NCI-H2227 (cell line): ENCODE measurements around the gene ZNF648.
"Not testable (repeated sequence)": the region's sequence is repeated elsewhere in the genome, so short reads cannot be mapped to it uniquely, and the experiment has no call there.

Experiments
- DNase-seq: peaks from one replicate; lab custom pipeline; 2025; ENCODE audit not compliant: unreplicated experiment; lab: John Stamatoyannopoulos, UW

Gene ZNF648, protein sequence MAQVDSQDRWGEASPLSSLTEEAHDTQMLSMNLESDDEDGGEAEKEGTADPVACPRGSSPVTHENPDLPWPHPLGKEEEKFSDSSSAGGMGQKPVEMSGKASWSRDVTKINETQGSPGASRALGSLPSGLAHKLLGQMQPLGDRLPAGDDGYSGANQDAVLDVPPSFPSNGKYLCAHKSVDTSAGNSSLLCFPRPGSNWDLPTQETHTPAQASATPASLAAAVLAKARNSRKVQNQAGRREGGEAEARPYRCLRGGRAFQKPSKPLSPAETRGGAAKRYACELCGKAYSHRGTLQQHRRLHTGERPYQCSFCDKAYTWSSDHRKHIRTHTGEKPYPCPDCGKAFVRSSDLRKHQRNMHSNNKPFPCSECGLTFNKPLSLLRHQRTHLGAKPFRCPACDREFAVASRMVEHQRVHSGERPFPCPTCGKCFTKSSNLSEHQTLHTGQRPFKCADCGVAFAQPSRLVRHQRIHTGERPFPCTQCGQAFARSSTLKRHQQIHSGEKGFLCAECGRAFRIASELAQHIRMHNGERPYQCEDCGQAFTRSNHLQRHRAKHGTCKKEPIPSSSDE

DNA sequence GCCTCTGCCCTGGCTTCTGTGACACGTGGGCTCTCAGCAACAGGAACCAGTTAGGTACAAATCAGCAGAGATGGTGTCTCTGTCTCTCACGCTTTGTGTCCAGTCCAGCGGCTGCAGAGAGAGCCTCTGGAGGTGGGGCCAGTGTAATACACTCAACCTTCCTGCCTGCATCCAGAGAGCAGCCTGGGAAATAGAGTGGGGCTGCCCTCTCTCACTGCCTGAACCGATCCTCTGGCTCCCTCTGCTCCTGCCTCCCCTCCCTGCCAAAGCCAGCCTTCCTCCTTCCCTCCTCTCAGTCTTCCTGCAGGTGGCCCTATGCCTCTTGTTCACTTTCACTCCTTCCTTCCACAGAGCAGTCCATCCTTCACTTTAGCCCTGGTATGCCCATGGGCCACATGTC lies at the start of gene ZNF648:
Gene ZNF648, minus strand, starts transcription at position 119 of the 400 bp plus-strand sequence. CDS start 3,702 bp downstream, outside the sequence.
- DNase-seq: no peak

DNA sequence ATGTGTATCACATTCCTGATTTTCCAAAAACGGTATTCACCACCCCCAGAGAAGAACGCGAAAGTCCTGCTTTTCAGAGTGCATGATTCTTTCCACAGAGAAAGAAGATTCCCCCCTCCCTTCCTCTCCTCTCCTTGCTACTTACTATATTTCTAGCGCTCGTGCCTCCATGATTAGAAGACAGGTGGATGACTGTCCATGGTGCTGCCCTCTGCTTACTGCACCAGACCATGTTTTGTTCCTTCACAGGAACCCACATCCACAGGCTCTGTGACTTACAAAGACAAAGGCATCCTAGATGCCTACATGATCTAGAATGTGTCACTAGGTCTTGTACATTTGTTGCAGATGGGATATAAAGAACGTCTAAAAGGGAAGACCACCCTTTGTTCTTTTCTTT lies 49.1 kb upstream of the ZNF648 start:
- no peak for DNase-seq

DNA sequence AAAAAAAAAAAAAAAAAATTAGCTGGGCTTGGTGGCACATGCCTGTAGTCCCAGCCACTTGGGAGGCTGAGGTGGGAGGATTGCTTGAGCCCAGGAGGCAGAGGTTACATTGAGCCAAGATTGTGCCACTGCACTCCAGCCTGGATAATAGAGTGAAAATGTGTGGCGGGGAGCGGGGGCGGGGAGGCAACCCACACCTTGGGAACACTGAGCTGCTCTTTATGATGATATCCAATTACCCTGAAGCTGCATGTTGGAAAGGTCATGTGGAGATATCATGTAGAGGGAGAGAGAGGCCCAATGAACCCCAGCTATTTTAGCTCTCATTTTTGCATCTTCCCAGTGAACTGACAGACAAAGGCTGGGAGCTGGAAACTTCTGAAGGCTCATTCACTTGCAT lies 48.3 kb upstream of the ZNF648 start:
- DNase-seq: no peak

DNA sequence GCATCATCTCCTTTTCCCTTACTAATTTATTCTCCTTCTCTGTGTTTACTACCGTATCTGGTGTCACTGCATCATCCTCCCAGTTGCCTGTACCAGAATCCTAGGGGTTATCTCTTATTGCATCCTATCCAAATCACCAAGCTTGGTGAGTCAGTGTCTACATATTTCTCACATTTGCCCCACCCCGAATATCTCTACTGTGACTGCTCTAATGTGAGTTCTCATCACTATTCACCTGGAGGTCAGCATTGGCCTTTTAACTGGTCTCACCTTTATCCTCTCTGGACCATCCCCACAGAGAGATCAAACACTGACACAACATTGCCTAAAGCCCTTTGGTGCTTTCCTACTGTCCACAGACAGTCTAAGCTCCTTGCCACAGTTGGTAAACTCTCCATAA lies 45.7 kb upstream of the ZNF648 start:
- DNase-seq: no peak

DNA sequence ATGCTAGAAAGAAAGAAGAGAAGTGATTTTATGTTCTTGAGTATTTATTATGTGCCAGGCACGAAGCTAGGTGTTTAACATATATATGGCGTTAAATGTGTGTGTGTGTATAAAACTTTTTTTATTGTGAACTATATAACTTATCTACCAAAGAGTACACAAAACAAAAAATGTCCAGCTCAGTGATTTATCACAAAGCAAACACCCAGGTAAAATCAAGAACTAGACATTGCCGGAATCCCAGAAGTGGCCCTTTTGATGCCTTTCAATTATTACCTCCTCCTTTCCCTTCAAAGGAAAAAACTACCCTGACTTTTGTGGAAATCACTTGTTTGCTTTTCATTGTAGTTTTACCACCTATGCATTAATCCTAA lies 40.5 kb upstream of the ZNF648 start:
- no peak for DNase-seq

DNA sequence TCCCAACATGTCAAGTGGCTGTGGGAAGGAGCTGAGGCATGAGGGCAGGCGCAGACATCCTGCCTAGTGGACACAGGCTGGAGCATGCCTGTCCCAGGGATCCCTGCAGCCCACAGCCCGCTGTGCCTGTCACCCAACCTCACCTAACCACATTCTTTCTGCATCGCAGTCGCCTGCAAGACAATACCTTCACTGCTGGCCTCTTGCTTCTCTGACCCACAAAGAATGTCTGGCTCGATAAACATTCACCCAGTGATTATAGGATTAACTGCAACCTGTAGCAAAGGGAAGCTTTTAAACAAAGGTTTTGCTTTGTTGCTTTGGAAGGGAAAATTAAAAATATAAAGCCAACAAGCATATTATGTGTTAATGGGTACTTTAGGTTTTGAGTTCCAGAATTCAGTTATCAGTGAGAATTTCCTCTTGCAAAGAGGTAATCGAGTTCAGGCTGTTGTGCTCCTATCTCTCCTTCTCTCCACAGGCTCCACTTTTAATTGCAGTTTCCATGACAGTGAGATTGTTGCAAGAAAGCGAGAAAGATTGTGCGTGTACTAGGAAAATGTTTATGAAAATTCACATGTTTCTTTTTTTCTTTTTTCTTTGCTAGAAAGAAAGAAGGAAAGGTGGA lies 40.0 kb upstream of the ZNF648 start:
- DNase-seq: peak; percentile 44

DNA sequence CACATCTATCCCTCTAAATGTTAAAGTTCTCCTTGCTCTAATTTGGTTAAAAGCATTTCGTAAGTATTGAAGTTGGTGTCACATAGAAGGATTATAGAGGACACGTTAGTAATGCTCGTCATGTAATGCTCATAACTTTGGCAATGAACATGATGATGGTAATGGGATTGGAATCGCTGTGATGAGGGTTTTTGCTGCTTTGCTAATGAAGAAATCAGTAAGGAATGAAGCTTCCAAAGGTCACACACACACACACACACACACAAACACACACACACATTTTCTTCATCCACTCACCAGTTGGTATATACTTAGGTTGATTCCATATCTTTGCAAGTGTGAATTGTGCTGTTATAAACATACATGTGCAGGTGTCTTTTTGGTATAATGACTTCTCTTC lies 36.8 kb upstream of the ZNF648 start:
- DNase-seq: no peak

DNA sequence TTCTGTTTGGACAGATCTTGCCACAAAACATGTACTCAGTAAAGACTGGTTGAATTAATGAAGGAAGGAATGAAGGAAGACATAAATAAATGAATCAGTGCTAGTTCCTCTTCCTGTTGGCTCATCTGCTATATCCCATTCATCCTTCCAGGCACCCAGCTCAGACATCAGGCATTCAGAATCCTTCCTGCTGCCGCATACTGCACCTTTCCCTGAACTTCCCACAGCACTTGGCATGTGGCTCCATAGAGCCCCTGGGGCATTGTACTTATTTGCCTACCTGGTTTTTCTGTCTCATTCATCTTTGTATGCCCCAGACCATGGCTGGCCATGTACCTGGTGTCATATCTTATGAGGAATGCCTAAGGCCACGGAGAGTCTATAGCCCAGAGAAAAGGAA lies 34.4 kb upstream of the ZNF648 start:
- DNase-seq: no peak

DNA sequence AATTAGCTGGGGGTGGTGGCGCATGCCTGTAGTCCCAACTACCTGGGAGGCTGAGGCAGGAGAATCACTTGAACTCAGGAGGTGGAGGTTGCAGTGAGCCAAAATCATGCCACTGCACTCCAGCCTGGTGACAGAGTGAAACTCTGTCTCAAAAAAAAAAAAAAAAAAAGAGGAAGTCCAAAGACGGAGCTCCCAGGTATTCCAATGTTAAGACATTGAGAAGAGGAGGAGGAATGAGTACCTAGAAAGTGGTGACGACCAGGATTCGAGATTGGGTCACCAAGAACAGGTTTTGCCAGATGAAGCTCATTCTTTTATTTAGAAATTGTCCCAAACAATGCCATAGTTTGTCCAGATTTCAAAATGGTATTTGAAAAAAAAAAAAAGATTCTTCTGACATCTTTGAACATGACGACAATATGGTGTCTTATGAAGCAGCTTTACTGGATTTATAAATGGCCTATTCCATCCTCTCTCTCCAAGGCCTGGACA lies 33.0 kb upstream of the ZNF648 start:
- DNase-seq: not testable (repeated sequence)

DNA sequence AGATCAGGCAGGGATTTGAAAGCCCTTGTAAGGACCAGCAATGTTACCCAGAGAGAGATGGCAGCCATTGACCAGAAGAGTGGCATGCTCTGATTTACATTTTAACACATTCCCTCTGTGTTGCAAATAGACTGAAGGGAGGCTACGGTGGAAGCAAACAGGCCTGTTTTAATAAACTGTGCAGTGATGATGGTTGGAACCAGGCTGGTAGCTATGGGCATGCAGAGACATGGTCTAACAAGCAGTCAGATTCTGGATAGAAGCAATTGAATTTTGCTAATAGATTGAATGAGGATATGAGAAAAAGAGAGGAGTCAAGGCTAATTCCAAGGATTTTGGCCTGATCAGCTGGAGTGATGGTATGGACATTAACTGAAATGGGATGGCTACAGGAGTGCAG lies 32.3 kb upstream of the ZNF648 start:
- DNase-seq: no peak

DNA sequence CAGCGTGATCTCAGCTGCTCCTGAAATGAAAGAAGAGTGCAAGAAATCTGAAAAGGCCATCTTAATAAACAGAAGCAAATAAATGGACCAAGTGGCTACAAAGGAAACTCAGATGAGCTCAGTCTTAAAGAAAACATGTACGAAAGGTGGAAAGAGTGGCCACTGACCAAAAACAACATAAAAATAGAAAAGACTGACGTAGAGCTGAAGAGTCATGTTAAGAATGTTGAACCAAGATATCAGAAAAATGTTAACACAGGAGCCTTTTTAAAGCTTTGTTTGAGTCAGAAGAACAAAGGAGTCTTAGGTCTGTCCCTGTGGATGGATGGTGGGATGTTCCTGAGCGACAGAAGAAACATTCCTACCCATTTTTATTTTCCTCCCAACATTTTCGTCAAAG lies 30.8 kb upstream of the ZNF648 start:
- no peak for DNase-seq

DNA sequence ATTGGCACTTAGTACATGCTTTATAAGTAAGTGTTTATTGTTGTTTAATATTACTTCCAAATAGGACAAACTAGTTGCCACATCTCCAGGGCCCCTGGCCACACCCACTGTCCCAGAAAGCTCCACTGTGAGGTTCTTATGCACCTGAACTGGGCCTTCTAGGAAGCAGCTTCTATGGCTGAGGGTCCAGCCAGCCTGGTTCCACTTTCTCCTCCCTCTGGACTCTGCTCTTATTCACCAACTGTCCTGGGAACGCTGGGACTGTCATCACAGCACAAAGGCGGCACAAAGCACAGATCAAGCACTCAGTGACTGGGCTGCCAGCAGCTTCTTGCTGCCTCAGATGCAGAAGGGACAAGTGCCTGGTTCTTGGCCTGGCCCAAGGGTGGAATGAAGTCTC lies 29.6 kb upstream of the ZNF648 start:
- DNase-seq: no peak

DNA sequence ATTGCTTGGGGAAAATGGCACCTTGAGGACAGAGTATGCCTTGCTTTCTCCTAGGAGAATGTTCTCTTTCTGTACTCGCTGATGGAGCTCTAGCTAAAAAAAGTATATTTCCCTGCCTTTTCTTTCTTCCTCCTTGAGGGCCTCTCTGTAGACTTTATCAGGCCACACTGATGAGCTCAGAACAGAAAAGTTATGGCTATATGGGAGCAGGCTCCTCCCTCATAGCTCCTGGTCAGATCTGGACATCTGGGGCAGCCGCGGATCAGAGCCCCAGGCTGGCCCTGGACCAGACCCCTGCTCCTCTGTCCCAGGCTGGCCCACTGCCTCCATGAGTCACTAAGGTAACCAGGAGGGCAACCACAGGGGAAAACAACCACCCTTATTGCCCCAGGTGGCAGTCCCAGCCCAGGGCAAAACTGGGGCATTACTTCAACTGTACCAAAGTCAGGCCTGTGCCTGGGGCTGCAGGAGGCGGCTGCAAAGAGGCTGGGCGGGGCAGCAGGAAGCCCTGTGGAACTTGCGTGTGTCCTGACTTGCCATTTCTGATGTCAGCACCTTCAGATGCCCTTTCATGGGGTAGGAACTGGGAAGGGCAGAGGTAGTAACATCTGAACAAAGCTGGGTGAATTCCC lies 26.3 kb upstream of the ZNF648 start:
- no peak for DNase-seq

DNA sequence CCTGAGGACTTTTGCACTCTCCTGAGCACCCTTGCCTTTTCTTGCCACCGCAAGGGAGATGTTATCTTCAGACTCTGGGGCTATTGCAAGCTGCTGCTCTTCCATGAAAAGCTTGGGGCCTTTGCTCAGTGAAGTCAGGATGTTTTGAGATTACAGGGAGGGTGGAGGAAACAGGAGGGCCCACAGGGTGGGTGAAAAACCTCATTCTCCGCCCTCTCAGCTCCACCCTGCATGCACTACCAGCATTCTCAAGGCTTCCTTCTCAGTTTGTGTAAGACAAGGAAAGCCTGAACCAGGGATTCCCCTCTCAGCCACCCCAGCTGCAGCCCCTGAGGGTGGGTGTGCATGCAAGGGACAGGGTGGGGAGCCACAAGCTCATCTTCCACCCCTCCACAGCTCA lies 25.8 kb upstream of the ZNF648 start:
- no peak for DNase-seq

DNA sequence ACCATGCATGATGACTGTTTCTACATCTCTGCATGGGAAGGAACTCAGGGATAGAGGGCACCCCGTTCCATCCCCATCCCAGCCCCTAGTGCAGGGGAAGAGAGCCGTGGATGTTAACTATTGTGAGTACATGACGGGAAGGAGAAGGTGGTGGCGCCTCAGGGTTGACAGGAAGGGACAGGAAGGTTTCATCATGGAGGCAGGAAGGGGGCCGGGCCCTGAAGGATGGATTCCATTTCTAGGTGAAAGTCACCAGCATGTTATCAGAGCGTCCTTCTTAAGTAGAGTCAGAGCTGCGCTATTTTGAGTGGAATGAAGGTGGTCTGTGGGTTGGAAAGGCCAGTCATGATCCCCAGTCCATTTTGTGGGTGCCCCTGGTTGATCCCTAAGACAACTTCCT lies 25.1 kb upstream of the ZNF648 start:
- no peak for DNase-seq

DNA sequence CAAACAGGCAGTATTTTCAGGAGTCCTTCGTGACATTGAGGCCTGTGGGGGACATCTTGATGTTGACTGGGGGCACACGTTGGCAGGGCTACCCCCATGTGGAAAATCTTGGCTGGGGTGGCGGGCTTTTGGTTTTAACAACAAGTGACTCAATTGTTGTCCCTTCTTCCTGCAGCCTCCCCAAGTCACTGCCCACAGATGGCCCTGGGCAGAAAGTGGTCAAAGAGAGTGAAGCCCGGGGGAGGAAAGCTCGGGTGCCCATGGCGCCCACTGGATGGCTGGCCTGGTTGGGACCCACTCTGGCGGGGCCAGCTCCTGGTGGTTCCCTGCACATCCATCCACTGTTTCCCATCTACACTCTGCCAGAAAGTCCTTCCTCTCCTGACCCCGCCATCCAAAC lies 24.6 kb upstream of the ZNF648 start:
- DNase-seq: no peak

DNA sequence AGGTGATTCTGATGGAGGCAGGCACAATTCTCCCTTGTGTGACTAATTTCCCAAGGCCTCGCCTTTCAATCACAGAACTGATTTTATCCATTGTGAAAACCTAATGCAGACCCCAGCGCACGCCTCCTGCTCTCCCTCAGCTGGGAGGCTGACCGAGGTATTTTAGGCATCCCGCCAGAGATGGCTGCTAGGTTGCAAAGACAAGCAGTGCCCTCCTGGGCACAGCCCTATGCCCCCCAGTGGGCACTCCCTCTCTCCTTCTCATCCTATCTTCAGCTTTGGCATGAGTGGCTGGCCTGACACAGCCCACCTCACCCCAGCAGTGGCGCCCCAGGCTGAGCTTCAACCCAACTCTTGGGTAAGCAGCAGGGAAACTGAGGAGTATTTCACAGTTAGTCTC lies 24.2 kb upstream of the ZNF648 start:
- DNase-seq: no peak

DNA sequence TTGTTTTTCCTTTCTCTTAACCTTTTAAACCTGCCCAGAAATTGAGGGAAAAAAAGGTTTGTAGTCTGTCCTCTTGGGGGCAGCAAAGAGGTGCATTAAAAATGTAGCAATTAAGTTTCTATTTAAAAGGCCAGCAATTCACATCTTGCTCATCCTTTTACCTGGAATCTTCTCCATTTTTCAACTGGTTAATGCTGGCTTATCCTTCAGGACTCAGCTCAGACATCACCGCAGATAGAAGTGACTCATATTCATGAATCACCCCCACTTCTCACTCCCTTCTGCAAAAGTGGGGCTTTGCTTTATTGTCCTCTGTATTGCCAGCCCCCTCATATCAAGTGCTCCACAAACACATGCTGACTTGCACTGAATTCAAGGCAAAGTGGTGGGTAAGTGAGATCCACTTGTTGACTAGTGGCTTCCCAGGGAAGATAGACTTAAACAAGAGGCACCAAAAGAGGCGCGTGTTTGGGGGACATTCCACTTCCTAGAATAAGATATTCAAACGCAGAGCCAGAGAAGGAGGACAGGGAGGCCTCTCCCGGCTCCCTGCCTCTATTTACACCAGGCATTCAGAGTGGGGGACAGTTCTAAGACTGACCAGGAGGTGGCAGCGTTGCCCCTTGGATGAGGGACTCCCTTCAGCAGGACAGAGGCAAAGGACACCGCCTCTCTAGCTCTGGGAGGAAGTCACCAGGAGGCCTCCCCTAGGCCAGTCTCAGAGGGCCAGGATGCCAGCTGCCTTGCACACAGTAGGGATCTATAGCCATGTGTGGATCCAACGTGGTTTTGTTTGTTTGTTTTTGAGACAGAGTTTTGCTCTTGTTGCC lies 23.2 kb upstream of the ZNF648 start:
- DNase-seq: peak; percentile 83

DNA sequence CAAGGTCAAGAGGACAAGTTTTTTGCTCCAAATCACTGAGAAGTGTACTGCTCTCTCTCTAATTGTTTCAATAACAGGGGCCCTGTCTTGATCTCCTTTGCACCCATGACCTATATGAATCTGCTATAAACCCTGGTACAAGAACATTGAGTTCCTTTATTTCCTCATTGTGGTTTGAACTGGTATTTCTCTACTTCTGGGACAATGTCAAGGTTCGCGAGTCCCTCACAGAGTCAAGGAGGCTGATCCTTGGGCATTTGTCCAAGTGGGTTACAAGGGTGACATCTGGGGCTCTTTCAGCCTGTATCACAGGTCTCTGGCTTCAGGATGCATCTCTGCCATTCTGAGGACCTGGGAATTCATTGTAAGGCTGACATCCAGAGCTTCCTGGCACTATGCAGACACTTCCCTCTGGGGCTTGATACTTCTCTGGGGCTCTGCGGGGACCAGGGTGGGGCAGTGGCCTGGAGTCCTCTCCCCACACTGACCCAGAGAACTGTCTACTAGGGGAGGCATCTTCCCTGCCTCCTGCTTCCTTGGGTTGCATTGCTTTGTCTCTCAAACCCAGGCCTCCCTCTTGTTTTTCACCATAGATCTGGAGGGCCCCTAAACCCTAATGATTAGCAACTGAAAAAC lies 22.5 kb upstream of the ZNF648 start:
- DNase-seq: no peak

DNA sequence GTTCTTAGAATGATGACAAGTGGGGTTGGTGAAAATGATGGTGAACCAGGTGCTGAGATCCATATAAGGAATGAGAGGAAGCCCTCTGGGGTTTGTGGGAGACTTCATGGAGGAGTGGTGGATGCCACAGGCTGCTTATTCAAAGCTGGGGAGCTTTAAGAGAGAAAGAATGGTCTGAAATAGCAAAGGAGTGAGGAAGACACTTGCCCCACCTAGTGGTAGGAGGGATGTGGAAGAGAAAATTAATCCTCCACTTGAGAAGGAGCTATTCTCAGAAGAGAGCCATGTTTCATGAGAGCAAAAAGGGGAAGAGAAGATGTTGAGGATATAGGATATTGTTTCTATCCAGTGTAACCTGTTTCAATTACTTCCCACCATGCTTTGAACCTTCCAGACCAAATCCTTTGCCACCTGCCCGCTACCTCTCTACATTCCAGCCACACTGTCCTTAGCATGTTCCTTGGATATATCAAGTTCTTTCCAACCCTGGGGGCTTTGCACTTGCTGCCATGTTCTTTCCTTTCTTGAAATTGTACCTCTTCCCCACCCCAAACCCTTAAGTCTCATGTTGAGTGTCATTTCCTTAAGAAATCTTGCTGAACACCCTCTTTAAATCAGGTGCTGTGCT lies 19.6 kb upstream of the ZNF648 start:
- peak; percentile 64 for DNase-seq
